SU-DHL-6 (cell line): ENCODE results near the gene ZSCAN31.

Experiments used
- H2AFZ ChIP-seq: fragments of 200-600 bp; sonication (generic); 2 replicates; pipeline ENCODE4 v1.6.1; 2014; ENCODE audit warnings: low read depth, mild to moderate bottlenecking, moderate library complexity, mixed read lengths, antibody characterized with exemption, low read length; ENCODE audit not compliant: severe bottlenecking
- H3F3A ChIP-seq: fragments of 200-600 bp; shearing (Covaris generic); 2 replicates; pipeline ENCODE4 v1.6.0; 2016; ENCODE audit warnings: antibody characterized with exemption, mild to moderate bottlenecking; ENCODE audit not compliant: insufficient read depth
- H3K27ac ChIP-seq: fragments of 200-600 bp; sonication (generic); 2 replicates; pipeline ENCODE4 v1.5.1; 2016; ENCODE audit warnings: low read depth, mild to moderate bottlenecking, low read length, moderate library complexity, mixed read lengths
- H3K27me3 ChIP-seq: fragments of 200-600 bp; sonication (generic), shearing (Covaris generic); 2 replicates; pipeline ENCODE4 v1.6.0; 2014; ENCODE audit warnings: mild to moderate bottlenecking, low read length
- H3K36me3 ChIP-seq: fragments of 200-600 bp; sonication (generic); 2 replicates; pipeline ENCODE4 v1.6.1; 2014; ENCODE audit warnings: mild to moderate bottlenecking, low read length, mixed read lengths
- H3K4me2 ChIP-seq: fragments of 300-600, 200-600 bp; shearing (Covaris generic), sonication (generic); 2 replicates; pipeline ENCODE4 v1.6.0; 2014; ENCODE audit warnings: low read length, low read depth, mild to moderate bottlenecking; ENCODE audit not compliant: poor library complexity, severe bottlenecking
- H3K4me3 ChIP-seq: fragments of 200-600 bp; sonication (generic); 2 replicates; pipeline ENCODE4 v1.5.1; 2014; ENCODE audit warnings: antibody characterized with exemption, low read length, mild to moderate bottlenecking, mixed read lengths; ENCODE audit not compliant: insufficient read depth, poor library complexity, severe bottlenecking
- H3K79me2 ChIP-seq: fragments of 200-600 bp; sonication (generic); 2 replicates; pipeline ENCODE4 v1.6.1; 2014; ENCODE audit warnings: mild to moderate bottlenecking, low read length, moderate library complexity; ENCODE audit not compliant: insufficient read depth
- H3K9ac ChIP-seq: fragments of 200-600 bp; sonication (generic); 2 replicates; pipeline ENCODE4 v1.7.0; 2014; ENCODE audit warnings: mild to moderate bottlenecking, low read length
- H3K9me2 ChIP-seq: fragments of 200-600 bp; sonication (generic); replicated peaks from 2 replicates; pipeline ENCODE4 v1.6.1; 2014; ENCODE audit warnings: low read length; ENCODE audit not compliant: insufficient read depth
- H3K9me3 ChIP-seq: fragments of 200-600 bp; sonication (generic); 2 replicates; pipeline ENCODE4 v1.6.1; 2014; ENCODE audit warnings: low read length, mixed read lengths; ENCODE audit not compliant: insufficient read depth
- H4K20me1 ChIP-seq: fragments of 200-600 bp; sonication (generic); 2 replicates; pipeline ENCODE4 v1.6.1; 2014; ENCODE audit warnings: low read depth, mild to moderate bottlenecking, antibody characterized with exemption, low read length, moderate library complexity, mixed read lengths
- CTCF ChIP-seq: fragments of 200-600 bp; sonication (generic); IDR thresholded peaks from one replicate; pipeline ENCODE4 v1.5.1; 2017; ENCODE audit warnings: antibody characterized with exemption, mild to moderate bottlenecking, low read length, moderate library complexity; ENCODE audit not compliant: insufficient read depth, poor library complexity, severe bottlenecking
- EZH2phosphoT487 ChIP-seq: fragments of 200-600 bp; sonication (generic), shearing (Covaris generic); conservative IDR thresholded peaks from 2 replicates; pipeline ENCODE4 v1.6.1; 2018; ENCODE audit warnings: mild to moderate bottlenecking, antibody characterized with exemption, low read length, moderate library complexity, mixed read lengths

ZSCAN31 gene

GRCh38 chr6:28335564-28336283, at the start of gene ZSCAN31:
ZSCAN31 (minus strand) TSS chr6:28336148; CDS start chr6:28329683, 6,465 bp downstream.
- no peak for TF ChIP-seq EZH2phosphoT487
- TF ChIP-seq CTCF, result no peak

GRCh38 chr6:28384143-28384533, 48.2 kb upstream of the ZSCAN31 start:
- H3K9me2 ChIP-seq, result no peaks in the 10 kb centered on the region
- TF ChIP-seq CTCF (no peak), EZH2phosphoT487 (no peak)
- no peak overlapping the region for H3K27ac ChIP-seq
- no peak overlapping the region for H3K4me3 ChIP-seq
- H3K36me3 ChIP-seq, result no peaks in the 10 kb centered on the region
- H3K79me2 ChIP-seq, result no peaks in the 10 kb centered on the region
- no peak overlapping the region for H2AFZ ChIP-seq
- H3K9me3 ChIP-seq, result peaks cover 1% of the 10 kb centered on the region; the same call in 1 of the 2 replicates
- no peak overlapping the region for H3K9ac ChIP-seq
- H4K20me1 ChIP-seq, result no peaks in the 10 kb centered on the region
- H3K4me2 ChIP-seq, result no peak overlapping the region
- H3F3A ChIP-seq, result 0 out of 2 replicates have a peak, but pooled peaks cover 5% of the 10 kb centered on the region
- H3K27me3 ChIP-seq, result no peaks in the 10 kb centered on the region

More at GRCh38 chr6:28335564-28336283, at the start of gene ZSCAN31:
- H3K27me3 ChIP-seq, result no peaks in the 10 kb centered on the region
- peak within 1 kb of the TSS; percentile 35 for H3K4me3 ChIP-seq
- peak within 1 kb of the TSS; percentile 59 for H3K4me2 ChIP-seq
- H3K9me2 ChIP-seq, result no peaks in the 10 kb centered on the region
- H4K20me1 ChIP-seq, result no peaks in the 10 kb centered on the region
- H3K79me2 ChIP-seq, result no peaks in the 10 kb centered on the region
- H3K9me3 ChIP-seq, result peaks cover 9% of the 10 kb centered on the region; the same call in 1 of the 2 replicates
- peaks cover 6% of the 10 kb centered on the region; the same call in 1 of the 2 replicates for H3F3A ChIP-seq
- peaks cover 4% of the 10 kb centered on the region for H3K36me3 ChIP-seq
- H2AFZ ChIP-seq, result peak within 1 kb of the TSS; percentile 64
- peak within 1 kb of the TSS; percentile 10; the same call in 1 of the 2 replicates for H3K9ac ChIP-seq
- H3K27ac ChIP-seq, result no peak within 1 kb of the TSS

GRCh38 chr6:28383235-28384142, 47.5 kb upstream of the ZSCAN31 start:
- Histone ChIP-seq H2AFZ (peak overlapping the region; percentile 81), H3K9me2 (no peaks in the 10 kb centered on the region), H3F3A (0 out of 2 replicates have a peak, but pooled peaks cover 5% of the 10 kb centered on the region), H4K20me1 (no peaks in the 10 kb centered on the region), H3K4me3 (peak overlapping the region; percentile 40), H3K9ac (peak overlapping the region; percentile 39), H3K36me3 (peaks cover 6% of the 10 kb centered on the region; the same call in 1 of the 2 replicates), H3K79me2 (no peaks in the 10 kb centered on the region), H3K9me3 (peaks cover 5% of the 10 kb centered on the region; the same call in 1 of the 2 replicates), H3K27me3 (no peaks in the 10 kb centered on the region), H3K4me2 (peak overlapping the region; percentile 56), H3K27ac (no peak overlapping the region)
- peak; percentile 25 for TF ChIP-seq CTCF
- TF ChIP-seq EZH2phosphoT487, result no peak
